Thyroid gland (tissue), 4 donors: ENCODE results near the gene HHIPL1.

ENCODE experiments used
- CTCF ChIP-seq, 6 experiments: fragments of 200-600 bp in 3 of 6; fragments of 450-650 bp in 3 of 6; sonication (generic) in 3 of 6; IDR thresholded peaks; one replicate each; pipeline ENCODE4 v1.5.1; 2016 to 2019; ENCODE audit warnings: antibody characterized with exemption in 6 of 6, mild to moderate bottlenecking in 2 of 6, inconsistent platforms in 1 of 6, moderate library complexity in 1 of 6
- POLR2A ChIP-seq, 2 donors: fragments of 450-650 bp; IDR thresholded peaks; one replicate each; pipeline ENCODE4 v1.6.1; 2017; ENCODE audit warnings: antibody characterized with exemption in 2 of 2, mild to moderate bottlenecking in 2 of 2, moderate library complexity in 1 of 2

DNA sequence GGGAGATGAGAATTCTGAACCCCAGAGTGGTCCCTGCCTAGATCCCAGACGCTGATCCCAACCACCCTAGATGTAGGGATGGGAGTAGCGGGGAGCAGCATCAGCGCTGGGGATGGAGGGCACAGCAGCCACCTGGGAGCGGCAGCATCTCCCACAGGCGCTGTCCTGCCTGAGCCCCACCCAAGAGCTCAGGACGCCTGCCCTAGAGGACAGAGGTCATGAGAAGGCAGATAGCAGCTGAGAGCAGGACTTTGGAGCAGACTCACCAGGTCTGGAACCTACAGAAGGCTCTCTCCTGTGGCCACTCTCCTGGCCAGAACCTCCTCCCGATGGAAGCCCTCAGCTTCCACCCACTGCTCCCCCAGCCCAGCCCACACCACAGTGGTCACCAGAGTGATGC lies 48.2 kb upstream of the HHIPL1 start:
- TF ChIP-seq CTCF (IDR thresholded peaks at IDR 0.05) (no peak), POLR2A (IDR thresholded peaks at IDR 0.05) (no peak)
